Skin of body (tissue), 2 donors: Measurements from ENCODE around the gene KHDRBS2. TPM values are rescaled to one million over a fixed set of nuclear protein-coding genes. Genes with fewer than 3 reads are reported as not detected.
A peak's percentile ranks its signal among the peaks of the same experiment; 100 is the strongest.
"Not testable (repeated sequence)": the region's sequence is repeated elsewhere in the genome, so short reads cannot be mapped to it uniquely, and the experiment has no call there.

Experiments
- DNase-seq: peaks from one replicate; lab custom pipeline; 2025; lab: John Stamatoyannopoulos, UW
- total RNA-seq: library from RNA; depleted of rRNA; stranded (reverse); fragments of >200 nt; gene quantifications from one replicate; pipeline ENCODE4 v1.2.3, GENCODE V29; 2014

KHDRBS2 gene
- total RNA-seq, 1 donor from 2014 or later, result 0.30 TPM

DNA sequence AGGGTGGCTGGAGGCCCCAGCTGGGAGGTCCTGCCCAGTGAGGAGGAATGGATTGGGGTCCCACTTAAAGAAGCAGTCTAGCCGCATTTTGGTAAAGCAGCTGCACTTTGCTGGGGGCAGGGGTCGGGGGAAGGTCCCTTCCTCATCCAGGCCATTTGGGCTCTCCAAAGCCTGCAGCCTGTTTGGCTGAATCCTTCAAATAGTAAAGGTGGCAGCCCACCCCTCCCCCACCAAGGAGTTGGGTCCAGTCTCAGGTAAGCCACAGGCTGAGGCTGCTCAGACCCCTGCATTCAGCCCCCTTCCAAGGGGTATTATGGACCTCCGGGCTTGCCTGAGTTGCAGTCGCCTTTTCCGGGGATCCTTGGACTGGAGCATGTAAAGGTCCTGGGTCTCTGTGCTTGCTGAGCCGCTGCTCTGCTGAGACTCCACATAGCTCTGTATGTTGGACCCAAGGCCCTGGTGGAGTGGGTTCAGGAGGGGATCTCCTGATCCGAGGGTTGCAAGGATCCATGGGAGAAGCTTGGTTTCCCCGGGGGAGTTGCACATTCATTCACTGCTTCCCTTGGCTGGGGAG lies 417.4 kb downstream of the KHDRBS2 start:
- no peak for DNase-seq

DNA sequence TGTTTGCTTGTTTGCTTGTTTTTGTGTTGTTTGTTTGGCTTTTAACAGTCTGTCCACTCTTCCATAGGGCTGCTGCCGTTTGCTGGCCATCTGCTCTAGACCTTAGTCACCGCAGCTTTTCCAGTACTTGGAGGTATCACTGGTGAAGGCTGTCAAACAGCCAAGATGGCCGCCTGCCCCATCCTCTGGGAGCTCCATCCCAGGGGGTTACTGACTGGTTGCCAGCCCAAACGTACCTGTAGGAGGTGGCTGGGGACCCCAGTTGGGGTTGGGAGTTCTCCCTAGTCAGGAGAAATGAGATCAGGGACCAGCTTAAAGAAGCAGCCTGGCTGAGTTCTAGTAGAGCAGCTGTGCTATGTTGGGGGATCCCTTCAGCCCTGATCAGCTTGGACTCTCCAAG lies 418.4 kb downstream of the KHDRBS2 start:
- DNase-seq, result no peak

DNA sequence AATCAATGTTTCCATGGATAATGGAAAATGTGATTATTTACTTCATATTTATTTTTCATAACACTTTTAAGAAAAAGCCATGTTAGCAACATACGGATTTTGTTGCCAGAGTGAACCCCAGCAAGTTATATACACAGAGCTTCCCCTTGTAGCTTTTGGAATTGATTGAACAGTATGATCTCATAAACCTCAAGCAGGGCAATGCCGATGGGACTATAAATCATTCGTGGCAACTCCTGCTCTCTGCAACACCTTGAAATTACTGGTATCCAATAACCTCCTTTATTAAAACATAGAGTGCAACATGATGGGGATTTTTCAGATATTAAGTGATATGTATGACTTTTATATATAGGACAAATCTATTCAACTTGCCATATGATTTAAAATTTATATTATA lies 428.5 kb downstream of the KHDRBS2 start:
- no peak for DNase-seq

DNA sequence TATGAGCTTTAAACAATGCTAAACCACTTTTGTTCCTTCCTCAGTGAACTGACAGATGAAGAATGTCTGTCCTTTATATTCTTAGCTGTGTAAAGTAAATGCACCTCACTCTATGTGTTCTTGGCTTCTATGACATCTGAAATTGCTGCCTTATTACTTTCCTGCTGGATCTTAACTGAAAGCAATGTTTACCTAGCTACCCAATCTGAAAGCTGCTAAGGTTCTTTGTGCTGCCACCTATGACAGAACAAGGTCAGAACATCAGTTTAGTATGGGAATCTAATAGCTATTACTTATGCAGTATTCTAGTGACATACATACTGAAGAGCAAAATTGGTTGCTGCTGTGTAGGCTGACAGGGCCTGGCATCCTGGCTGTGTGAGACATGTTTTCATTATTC lies 444.1 kb downstream of the KHDRBS2 start:
- DNase-seq, result no peak

DNA sequence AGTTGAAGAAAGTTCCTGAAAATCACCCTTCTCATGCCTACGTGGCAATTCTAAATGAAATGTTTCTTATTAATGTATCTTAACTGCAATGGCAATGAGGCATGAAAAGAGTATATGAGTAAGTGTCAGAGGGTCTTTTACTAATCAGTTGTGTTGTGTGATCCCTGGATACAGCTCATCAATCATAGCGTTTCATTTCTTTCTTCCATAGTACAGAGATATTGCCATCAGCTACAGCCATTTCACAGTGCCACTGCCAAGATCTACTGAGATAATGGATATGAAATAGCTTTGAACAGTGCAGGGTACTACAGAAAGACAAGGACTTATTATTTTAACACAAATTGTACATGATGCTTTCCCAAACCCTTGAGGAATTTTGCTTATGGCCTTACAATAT lies 450.8 kb downstream of the KHDRBS2 start:
- DNase-seq, result no peak

DNA sequence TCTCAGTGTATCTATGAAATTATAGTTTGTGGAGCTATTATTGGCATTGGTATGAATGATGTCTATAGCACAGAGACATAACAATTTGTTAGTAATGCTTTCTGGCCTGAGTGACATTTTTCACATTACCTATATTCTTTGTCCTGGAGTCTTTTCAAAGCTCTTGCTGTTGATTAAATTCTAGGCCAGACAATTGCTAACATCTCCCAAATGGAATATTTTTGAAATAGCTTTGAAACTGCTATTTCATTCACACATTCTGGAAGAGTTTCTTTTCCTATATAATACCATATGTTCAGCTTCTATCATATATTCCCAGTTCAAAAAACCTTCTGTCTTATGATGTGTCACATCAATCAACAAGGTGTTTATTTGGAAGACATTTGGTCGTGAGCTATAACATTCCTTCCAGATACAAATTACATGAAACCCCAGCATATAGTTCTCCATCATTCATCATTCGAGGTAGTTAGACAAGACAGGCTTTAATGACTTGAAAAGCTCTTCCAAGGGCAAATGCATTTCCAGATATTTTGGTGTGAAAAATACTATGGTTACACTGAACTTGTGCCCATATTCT lies 452.8 kb downstream of the KHDRBS2 start:
- DNase-seq, result no peak

DNA sequence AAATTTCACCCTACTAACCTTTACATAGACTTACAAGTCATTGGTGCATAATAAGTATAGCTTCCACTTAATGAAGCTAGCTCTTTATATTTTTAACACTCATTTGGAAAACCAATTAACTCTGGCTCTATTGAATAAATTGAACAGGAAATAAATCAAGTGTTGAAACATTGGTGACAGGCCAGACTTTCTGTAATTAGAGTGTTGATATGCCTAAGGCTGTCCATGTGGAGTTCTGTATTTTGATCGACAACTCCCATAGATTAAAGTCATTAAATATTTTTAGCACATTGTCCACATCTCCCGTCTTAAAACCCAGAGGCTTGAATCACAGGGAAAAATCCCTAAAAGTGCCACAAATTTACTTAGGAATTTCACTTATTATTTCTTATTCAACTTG lies 468.3 kb downstream of the KHDRBS2 start:
- DNase-seq, result no peak

DNA sequence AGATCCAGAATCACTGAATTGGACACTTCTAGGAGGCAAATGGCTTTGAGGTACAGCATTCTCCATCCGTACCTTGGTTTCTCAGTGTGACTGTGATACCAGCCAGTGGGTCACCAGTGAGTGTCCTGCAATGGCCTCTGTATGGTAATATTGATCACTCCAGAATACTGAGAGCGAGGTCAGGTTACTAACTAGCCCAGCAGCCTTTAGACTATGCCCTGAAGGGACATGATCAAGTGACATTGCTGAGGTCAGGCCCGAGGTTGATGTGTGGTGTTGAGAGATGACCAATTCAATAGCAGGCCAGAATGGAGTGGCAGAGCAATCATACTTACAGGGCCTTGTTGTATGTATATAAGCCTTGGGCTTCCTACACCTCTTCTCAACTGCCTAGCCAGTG lies 476.0 kb downstream of the KHDRBS2 start:
- no peak for DNase-seq

DNA sequence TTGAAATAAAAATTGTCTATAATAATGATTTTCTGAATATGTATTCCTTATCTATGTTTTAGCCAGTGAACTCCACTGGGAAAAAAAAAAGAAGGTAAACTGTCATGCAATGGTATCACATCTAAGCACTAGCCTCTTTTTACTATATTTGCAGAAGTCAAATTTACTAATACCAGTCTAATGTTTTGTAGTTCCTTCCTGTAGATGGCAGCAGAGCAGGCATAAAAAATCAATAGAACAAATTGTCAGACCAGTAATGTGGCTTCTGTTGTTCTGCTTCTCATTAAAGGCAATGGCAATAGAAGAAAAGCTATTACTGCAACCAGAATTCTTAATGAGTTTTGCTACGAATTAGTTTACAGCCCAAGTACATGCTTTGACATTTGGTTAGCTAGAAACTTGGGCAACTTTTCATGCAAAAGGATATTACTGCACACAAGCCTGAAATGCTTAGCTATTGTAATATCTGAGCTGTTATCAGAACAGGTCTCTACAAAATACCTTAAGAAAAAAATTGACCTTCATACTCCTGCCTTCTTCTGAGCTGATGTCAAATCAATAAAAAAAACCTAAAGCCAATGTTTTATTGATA lies 476.9 kb downstream of the KHDRBS2 start:
- peak; percentile 44 for DNase-seq

DNA sequence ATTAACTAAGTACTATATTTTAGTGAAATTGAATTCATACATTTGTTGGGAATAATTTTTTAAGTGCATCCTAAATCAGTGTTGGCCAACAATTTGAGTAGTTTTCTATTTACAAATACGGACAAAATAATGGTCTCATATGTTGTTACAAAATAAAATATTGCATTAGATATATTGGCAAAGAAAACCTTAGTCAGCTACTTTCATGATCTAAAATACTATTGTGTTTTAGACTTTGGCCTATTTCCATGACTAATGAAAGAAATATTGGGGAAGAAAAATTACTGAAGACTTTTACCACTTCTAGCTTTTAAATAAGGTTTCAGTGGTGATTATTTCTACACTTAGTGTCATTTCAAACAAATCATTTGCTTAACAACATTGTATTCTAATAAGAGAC lies 498.0 kb downstream of the KHDRBS2 start:
- no peak for DNase-seq

DNA sequence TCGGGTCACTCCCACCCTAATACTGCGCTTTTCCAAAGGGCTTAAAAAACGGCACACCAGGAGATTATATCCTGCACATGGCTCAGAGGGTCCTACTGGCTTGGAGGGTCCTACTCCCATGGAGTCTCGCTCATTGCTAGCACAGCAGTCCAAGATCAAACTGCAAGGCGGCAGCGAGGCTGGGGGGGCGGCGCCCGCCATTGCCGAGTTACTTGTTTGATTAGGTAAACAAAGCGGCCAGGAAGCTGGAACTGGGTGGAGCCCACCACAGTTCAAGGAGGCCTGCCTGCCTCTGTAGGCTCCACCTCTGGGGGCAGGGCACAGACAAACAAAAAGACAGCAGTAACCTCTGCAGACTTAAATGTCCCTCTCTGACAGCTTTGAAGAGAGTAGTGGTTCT lies 516.6 kb downstream of the KHDRBS2 start:
- not testable (repeated sequence) for DNase-seq

DNA sequence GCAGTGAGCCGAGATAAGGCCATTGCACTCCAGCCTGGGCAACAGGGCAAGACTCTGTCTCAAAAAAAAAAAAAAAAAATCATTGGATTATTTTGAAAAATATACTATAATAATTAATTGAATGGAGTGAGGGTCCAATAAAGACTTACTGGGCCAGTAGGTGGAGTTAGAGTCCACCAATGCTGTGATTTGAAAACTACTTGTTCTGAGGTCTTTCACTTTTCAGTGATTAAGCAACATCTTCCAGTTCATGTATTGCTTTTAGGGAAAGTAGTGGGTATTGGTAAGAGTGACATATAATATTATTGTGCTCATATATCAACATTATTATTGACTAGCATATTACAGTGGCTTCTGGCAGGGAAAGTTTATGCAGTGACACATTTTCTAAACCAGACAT lies 530.3 kb downstream of the KHDRBS2 start:
- DNase-seq, result no peak

DNA sequence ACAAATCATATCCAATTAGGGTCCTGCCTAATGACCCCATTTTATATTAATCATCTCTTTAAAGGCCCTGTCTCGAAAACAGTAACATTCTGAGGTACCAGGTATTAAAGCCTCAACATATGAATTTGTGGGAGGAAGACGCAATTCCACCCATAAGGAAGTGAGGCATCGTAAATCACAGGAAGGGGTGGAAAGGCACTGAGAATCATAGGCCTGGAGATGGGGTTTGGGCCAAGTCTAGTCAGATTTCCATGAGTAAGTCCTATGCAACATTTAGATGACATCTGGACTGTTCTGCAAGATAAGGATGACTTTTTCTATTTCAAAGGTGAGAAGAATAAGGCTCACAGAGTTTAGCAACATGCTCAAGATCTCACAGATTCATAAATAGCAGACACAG lies 534.0 kb downstream of the KHDRBS2 start:
- DNase-seq, result no peak

DNA sequence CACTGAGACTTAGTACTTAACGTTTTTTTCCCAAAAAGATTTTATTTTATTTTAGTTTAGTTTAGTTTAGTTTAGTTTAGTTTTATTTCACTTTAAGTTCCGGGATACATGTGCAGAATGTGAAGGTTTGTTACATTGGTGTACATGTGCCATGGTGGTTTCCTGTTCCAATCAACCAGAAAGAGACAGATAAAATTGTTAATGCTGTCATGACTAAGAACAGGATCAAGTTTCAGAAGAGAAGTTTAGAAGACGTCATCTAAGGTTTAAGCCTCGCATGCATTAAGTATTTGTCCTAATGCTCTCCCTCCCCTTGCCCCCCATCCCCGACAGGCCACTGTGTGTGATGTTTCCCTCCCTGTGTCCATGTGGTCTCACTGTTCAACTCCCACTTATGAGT lies 540.0 kb downstream of the KHDRBS2 start:
- no peak for DNase-seq

DNA sequence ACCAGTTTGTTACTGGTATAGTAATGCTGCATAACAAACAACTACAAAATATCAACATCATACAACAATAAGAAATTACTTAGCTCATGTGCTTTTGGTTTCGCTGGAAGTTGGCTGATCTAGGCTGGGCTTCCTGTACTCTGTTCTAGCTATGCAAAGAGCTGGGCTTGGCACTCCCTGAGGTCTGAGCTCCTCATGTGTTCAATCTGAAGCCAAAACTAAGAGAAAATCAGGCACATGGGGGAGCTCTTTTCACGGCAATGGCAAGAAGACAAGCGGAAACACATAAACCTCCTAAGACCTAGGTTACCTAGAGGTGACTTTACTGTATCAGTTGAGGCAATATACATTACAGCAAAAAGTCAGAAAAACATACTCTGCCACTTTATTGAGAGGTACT lies 574.2 kb downstream of the KHDRBS2 start:
- DNase-seq, result no peak

DNA sequence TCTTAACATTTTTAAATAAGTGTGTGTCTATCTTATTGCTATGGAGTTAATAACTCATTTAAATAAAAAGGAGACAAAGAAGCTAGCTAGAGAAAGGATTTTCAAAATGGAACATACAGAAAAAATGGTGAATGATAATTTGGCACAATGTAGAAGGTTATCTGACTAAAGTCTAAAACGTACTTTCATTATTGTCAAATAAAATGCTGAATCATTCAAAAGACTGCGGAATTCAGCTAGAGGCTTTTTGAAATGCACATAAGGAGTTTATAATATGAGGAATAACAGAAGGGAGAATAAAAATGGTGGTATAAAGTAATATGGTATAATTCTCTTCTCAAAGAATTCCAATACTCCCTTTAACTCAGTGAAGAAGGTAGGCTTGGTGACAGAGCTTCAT lies 597.9 kb downstream of the KHDRBS2 start:
- DNase-seq, result no peak

DNA sequence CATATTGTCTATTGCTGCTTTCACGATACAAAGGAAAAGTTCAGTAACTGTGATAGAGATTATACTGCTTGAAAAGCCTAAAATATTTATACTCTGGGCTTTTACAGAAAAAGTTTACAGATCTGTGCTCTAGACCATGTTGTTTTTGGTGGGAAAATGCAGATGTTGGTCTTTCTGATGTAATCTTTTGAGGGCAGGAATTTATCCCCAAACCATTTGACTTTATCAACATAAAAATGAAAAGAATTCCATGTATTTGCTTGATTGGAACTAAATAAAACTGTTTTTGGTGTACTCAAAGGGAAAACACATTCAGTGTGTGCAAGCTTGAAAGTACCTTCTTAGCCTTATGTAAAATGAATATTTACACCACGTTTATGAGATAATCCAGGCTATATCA lies 603.5 kb downstream of the KHDRBS2 start:
- no peak for DNase-seq

DNA sequence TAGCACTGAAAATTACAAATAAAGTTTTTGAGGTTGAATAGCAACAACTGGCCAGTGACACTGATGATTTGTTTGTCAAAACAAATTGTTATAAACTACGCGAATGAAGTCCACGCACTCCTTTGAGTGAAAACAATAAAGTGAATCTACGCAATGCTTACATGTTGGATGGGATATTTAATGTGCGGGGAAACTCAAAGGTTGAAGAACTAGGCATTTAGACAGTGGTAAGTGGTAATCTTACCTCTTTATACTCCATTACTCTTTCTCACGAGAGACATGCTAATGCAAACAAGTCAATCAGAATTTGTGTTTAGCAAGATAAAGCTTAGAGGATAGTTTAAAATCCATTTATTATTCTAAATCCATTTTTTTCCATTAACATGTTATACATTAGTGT lies 606.4 kb downstream of the KHDRBS2 start:
- DNase-seq, result no peak

DNA sequence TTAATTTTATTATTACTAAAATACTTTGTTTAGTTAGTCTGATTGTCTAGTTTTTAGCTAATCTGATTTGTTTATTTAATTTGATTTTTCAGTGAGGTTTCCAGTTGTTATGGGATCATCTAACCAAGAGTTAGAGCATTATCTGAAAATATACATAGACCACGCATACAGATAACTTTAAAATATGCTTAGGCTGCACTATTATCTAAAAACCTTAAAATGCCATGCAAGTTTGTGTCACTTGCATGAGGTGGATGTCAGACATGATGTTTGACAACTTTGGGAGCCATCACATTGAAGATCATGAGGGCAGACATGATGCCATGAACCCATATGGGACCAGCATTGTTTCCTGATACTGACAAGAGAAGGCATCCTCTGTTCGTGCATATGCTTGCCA lies 610.3 kb downstream of the KHDRBS2 start:
- no peak for DNase-seq

DNA sequence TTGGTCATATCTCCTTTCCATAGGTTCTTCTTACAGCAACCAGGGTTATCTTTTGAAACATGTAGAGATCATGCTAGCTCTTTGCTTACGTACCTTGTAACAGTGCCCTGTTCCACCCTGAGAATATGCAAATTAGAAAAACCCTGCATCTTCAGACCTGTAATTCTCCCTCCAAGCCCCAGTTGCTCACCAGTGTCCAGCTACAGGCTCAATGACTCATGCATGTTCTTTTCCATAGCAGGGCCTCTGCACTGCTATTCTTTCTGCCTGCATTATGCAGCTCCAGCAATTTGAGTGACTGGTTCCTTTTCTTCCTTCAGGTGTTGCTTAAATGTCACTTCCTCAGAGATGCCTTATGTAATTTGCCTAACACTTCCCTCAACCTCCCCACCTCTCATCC lies 636.2 kb downstream of the KHDRBS2 start:
- DNase-seq, result no peak

DNA sequence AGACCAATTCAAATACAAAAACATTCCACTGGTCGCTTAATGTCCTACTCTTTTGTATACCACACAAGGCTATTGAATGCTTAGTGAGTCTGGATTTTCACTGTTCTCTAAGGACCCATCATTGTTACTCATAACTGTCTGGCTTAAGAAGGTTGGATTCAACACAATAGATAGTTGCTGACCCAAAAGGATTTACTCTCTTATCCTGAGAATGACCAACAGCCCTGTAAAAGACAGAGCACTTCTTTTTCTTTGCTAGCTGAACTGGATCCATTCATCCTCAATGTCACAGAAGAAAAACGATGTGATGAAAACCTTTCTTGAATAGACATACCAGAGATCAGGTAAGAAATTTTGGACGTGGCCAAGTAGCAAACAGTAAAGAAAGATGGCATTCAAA lies 645.6 kb downstream of the KHDRBS2 start:
- no peak for DNase-seq
